Stimulated activated CD8-positive, alpha-beta memory T cell treated with anti-CD3 and anti-CD28 coated beads, Interleukin-2, amount 100 ng/mL, for 1 hour (primary cell): ENCODE results near the gene TMEM17.

ENCODE experiments used
- DNase-seq, 2 donors: peaks; one replicate each; pipeline ENCODE4 v3.0.0-alpha.2; 2020; ENCODE audit warnings: low read depth in 2 of 2

Gene TMEM17

DNA sequence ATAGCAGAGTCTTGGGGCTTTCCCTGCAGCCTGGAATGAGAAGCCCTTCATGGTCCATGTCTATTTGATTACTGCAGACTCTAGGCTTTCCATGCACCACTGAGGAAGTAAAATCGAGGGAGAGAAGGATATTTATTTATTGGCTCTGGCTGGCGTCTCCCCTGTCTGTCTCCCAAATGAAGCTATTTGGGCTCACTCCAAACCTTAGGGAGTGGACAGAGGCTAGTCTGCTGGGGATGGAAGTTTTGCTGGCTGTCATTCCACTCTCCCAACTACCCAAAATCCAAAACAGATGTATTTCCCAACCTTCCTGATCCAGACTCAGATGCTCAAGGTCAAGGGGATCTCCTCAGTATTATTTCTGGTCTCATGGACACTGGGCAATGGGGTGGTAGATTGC lies 33.7 kb downstream of the TMEM17 start:
- DNase-seq = no peak

DNA sequence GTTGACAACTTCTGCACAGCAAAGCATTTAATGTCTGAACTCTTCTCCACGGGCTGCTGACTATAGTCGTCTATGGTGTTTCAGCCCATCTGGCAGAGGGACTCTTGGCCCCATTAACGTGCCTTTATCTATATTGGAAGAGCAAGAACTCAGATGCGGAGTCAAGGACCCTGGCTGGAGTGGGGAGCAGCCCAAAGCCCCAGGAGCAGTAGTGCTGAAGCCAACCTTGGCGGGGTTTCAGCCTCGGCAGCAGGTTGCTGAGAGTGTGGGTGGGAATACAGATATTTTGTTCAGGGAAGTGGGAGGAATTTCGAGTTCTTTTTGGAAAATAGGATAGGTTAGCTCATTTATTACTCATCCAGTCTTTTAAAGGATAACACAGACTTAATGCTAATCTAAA lies 34.2 kb downstream of the TMEM17 start:
- DNase-seq = no peak

DNA sequence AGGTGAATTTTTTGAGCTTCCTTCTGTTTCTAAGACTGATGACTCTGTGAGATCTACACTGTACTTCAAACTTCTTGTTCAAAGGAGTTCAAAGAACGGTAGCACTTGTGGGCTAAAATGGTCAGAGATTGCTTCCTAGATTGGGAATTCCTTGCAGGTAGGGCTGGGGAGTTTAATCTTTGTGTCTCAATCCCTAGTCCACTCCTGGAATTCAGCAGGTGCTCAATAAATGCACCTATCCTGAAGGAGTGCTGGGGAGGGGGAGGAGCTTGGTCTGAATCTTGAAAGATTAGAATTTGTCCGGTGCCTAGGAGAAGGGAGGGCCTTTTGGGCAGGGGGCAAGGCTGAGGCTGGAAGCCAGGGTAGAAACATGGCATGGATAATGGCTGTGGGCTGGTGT lies 34.6 kb downstream of the TMEM17 start:
- DNase-seq = no peak

DNA sequence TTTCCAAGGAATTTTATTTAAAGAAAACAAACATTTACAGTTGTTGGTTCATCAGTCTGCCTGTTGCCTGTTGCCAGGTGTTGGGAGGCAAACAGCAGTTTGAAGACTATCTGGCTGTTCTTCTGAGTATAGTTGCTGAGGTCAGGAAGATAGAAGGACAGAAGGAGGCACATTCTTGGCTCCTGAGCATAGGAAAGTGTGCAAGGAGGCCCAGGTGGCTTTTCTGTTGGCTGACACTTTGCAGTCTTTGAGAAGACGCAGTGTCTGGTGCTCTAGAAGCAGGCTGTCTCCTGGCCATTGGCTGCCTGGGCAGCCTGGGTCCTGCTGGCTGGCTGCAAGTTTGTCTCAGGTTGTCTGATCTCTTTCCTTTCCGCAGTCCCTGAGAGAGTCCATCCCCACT lies 36.4 kb downstream of the TMEM17 start:
- DNase-seq = no peak

- no peak for DNase-seq
These were observed 36.9 kb downstream of the TMEM17 start for GRCh38 chr2:62469114-62469513.

DNA sequence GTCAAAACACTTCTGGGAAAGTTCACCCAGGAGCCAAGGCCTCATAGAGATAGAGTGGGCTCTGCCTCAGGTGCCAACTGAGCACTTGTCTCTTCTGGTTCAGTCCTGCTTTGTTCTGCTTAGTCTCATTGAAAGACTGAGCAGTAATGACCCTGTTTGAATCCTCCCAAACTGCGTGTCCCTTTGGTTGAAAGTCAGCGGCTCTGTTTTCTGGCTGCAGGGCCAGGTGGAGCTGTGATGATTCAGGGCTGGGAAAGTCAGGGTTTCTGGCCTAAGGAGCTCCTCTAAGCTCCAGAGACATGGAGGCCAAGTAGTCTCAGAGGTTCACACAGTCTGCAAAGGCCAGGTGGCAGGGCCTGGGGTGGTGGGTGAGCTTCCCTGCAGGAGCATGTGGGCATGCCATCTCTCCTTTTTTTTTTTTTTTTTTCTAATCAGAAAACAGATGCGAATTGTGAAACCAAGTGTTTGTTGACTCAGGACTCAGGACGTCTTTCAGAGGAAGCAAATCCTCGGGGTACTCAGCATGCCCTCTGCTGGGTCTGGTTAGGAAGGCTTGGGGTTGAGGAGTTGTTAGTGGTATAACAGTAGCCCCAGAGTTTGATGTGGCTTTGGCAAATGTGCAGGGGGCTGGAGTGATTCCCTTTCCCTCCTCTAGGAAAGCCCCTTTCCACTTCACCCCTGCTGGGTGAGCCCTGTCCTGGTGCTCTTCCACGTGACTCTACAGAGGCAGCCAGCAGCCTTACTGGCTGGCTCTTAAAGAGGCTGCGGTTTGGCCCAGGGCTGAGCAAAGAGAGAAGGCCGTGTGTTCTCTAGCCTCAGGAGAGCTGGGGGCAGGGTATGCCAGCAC lies 38.3 kb downstream of the TMEM17 start:
- no peak for DNase-seq

- no peak for DNase-seq
These were observed 38.9 kb downstream of the TMEM17 start for GRCh38 chr2:62467100-62467474.

GRCh38 chr2:62466503-62466854 lies 39.5 kb downstream of the TMEM17 start:
- no peak for DNase-seq

GRCh38 chr2:62465741-62466502 lies 40.1 kb downstream of the TMEM17 start:
- DNase-seq = no peak

- no peak for DNase-seq
These were observed 40.8 kb downstream of the TMEM17 start for GRCh38 chr2:62465039-62465740.

GRCh38 chr2:62464221-62465007 lies 41.6 kb downstream of the TMEM17 start:
- DNase-seq = no peak

DNA sequence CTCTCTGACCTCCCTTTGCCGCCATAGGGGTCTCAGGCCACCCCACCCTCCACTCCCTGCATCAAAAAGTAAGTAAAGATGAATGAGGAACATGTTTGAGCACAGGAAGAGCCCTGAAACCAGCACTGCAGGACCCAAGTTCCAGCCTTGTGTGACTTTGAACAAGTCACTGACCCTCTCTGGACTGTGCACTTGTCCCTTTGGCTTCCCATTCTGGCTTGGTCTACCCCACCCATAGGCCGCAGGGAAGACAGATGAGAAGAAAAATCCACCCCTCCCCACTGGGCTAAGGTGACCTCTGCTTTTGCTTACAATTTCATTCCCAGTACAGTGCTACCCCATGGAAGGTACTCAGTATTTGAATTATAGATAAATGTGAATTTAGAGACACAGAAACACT lies 43.8 kb downstream of the TMEM17 start:
- DNase-seq = no peak

DNA sequence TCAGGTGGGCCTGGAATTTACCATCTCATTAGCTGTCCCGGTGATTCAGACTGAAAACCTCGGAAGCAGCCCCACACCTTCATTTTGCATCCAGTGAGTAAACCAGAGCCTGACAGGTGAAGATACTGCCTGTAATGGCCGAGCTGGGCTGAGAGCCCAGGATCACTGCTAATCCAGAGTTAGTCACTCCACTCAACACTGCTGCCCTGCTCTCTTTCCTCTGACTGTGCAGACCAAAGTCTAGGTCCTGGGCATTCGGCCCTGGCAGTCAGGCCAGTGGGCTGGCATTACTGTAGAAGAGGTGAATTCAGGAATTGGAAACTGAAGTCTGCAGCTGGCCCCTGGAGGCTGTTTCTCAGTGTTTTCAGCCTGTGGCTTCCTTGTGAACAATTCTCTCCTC lies 44.3 kb downstream of the TMEM17 start:
- DNase-seq = no peak

- DNase-seq = no peak
These were observed 44.9 kb downstream of the TMEM17 start for GRCh38 chr2:62461017-62461553.

DNA sequence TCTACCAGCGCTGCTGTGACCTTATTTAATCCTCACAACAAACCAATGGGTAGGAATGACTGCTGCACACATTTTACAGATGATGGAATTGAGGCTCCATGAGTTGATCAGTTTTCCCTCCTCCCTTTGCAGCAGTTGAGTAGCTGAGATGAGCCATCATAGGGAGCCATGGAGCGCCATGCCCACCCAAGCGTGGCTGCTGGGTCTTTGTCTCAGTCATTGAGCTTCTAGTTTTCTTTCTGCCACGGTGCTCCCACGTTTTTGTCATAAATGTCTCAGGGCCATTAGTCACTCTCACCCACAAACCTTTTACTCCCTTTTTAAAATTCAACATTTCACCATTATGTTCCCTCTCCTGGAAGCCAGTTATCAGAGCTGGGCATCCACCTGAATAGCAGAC lies 45.8 kb downstream of the TMEM17 start:
- DNase-seq = no peak

DNA sequence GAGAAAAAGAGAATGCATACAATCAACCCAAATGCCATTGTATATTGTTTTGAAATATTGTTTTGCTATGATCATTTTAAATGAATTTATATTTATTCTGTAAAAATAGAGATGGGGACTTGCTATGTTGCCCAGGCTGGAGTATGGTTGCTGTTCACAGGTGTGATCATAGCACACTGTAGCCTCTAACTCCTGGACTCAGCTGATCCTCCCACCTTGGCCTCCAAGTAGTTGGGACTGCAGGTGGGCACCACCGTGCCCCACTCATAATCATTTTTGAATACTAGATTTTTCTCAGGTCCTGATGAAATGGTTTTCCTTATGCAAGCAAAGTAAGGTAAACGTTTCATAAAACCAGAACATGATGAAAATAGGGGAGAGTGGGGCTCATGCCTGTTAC lies 46.3 kb downstream of the TMEM17 start:
- no peak for DNase-seq

DNA sequence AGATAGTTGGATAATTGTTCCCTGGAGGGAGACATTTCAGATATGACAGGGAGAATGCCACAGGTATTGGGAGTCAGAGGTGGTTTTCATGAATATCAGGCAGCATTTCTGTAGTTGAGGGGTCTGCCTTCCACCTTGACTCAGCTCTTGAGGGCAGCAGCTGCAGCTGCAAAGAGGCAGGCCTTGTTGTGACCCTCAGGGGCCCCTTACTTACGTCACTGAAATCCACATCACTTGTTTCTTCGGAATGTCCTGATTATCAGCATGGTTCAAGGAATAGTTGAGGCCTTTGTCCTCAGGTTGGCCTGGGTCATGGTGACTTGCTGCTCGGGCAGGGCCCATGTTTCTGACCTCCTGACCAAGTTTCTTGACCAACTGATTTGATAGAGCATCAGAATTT lies 46.9 kb downstream of the TMEM17 start:
- DNase-seq = no peak

DNA sequence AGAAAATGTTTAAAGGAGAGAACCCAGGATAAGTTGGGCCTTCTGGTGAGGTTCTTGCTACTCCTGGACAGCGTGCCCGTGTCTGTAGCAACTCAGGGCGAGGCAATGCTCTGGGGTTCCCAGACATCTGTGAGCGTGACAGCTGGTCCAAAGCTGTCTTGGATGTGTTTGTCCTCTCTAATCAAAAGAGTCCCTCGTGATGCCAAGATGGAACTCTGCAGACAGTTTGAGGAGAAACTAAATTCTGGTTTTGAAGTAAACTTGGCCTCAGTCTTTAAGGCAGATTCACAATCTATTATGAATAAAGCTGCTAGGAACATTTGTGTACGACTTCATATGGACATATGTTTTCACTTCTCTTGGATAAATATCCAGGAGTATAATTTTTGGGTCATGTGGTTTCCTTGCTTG lies 47.3 kb downstream of the TMEM17 start:
- DNase-seq = no peak

GRCh38 chr2:62458206-62458641 lies 47.8 kb downstream of the TMEM17 start:
- no peak for DNase-seq

GRCh38 chr2:62457556-62457955 lies 48.4 kb downstream of the TMEM17 start:
- no peak for DNase-seq

GRCh38 chr2:62456721-62457539 lies 49.1 kb downstream of the TMEM17 start:
- peak; percentile 24 to 29 for DNase-seq
